ENCODE data around the gene NME9. TPM values are rescaled to one million over a fixed set of nuclear protein-coding genes. Genes with fewer than 3 reads are reported as not detected.

Gene NME9
- total and polyA plus RNA-seq, 2 of the 4 experiments (the other 2 are of a cell fraction): not detected

DNA sequence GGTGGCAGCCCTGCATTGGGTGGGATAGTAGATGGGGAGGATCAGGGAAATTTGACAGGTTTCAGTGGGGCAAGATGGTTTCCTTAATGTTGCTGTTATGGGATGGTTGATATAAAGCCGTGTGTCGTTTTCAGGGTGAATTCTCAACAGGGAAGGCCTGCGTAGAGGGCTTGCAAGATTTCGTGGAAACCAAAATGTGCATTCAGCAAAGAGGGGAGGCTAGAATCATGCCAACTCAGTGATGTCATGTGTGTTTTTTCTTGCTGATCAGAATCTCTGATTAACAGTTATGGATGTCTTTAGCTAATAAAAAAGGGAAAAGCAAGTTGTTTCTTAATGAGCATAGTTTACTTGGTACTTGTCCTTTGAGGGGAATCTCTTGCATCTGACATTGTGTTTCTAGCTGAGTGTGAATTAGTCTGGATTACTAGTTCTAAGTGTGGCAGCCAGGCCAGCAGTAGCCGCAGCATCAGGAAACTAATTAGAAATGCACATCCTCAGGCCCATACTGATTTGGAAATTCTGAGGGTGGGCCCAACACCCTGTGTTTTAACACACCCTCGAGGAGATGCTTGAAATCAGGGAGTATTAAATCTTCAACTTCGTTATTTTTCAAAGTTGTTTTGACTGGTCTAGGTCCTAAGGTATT is 43.6 kb upstream of the NME9 start:
- Histone ChIP-seq H4K5ac (ENCODE audit: low read depth, low read length) (no peak overlapping the region), H3K4ac (ENCODE audit: low read depth, low read length) (no peak overlapping the region), H2AFZ (replicated peaks; ENCODE audit: low read length, poor library complexity) (no peak overlapping the region), H4K20me1 (ENCODE audit: insufficient read depth, low read length) (peaks cover 4% of the 10 kb centered on the region; the same call in 1 of the 2 replicates), H2AK9ac (replicated peaks; ENCODE audit: low read depth, low read length, poor library complexity) (no peak overlapping the region), H3K79me1 (ENCODE audit: low read depth in 1 of 2, low read length in 2 of 2) (peaks cover 5 to 23% of the 10 kb centered on the region in 2 experiments; a peak in 3 of 4 replicates), H2BK120ac (ENCODE audit: low read depth, low read length) (no peak overlapping the region), H3K9me3 (ENCODE audit: control insufficient read depth, insufficient read depth, low read length) (no peaks in the 10 kb centered on the region), H3K4me3 (ENCODE audit: insufficient read depth, low read depth, low read length) (no peak overlapping the region), H3K9me1 (ENCODE audit: insufficient read depth, low read length) (peaks cover 3% of the 10 kb centered on the region), H4K91ac (ENCODE audit: insufficient read depth, low read depth, low read length) (no peak overlapping the region), H3K4me2 (ENCODE audit: low read depth, low read length) (no peak overlapping the region), H2BK20ac (ENCODE audit: low read depth, low read length) (no peak overlapping the region), H3K9ac (ENCODE audit: low read depth, low read length) (no peak overlapping the region), H3K27me3 (ENCODE audit: control insufficient read depth, insufficient read depth, low read length) (no peaks in the 10 kb centered on the region), H3K18ac (ENCODE audit: low read depth, low read length) (no peak overlapping the region), H2AK5ac (ENCODE audit: low read depth, low read length) (no peak overlapping the region), H3K36me3 (ENCODE audit: control insufficient read depth, insufficient read depth, low read length) (peaks cover 4% of the 10 kb centered on the region), H3K23ac (ENCODE audit: low read depth, low read length) (no peak overlapping the region), H3K14ac (replicated peaks; ENCODE audit: low read depth, low read length) (no peak overlapping the region), H3K56ac (ENCODE audit: extremely low read depth, insufficient read depth, low read length) (no peak overlapping the region), H3K4me1 (ENCODE audit: control insufficient read depth, insufficient read depth, low read length) (no peaks in the 10 kb centered on the region), H3K27ac (ENCODE audit: insufficient read depth, low read length) (no peak overlapping the region), H2BK5ac (ENCODE audit: low read depth, low read length, poor library complexity, severe bottlenecking) (no peak overlapping the region), H2BK15ac (ENCODE audit: low read depth, low read length) (no peak overlapping the region), H4K8ac (ENCODE audit: low read depth in 2 of 2, low read length in 2 of 2) (no peak overlapping the region)
- DNase-seq: no peak
- ChIA-PET CTCF (no interaction called here), POLR2A (ENCODE audit: unreplicated experiment) (no interaction called here)
- intact Hi-C loops (cut with micrococcal nuclease) (no loop called here), dilution Hi-C loops (cut with HindIII; ENCODE audit: low sequenced_read_pairs, unreplicated experiment) (no loop called here), in situ Hi-C loops (cut with MboI; ENCODE audit: low sequenced_read_pairs) (no loop called here)
- no TSS peak for BruUV-seq (replicated peaks)
- ATAC-seq (ENCODE audit: low read depth): no peak
- TF ChIP-seq FOS (IDR thresholded peaks at IDR 0.05; ENCODE audit: low read depth, low read length): no peak
- no peak for TF ChIP-seq BHLHE40 (IDR thresholded peaks at IDR 0.05; ENCODE audit: low read depth, low read length)
- no peak for TF ChIP-seq MXI1 (IDR thresholded peaks at IDR 0.05; ENCODE audit: borderline replicate concordance, low read depth, low read length)
- no peak for TF ChIP-seq SMC3 (IDR thresholded peaks at IDR 0.05; ENCODE audit: low read depth, low read length)
- TF ChIP-seq RCOR1 (IDR thresholded peaks at IDR 0.05; ENCODE audit: insufficient replicate concordance, low read length): no peak
- TF ChIP-seq, protein P1, sequence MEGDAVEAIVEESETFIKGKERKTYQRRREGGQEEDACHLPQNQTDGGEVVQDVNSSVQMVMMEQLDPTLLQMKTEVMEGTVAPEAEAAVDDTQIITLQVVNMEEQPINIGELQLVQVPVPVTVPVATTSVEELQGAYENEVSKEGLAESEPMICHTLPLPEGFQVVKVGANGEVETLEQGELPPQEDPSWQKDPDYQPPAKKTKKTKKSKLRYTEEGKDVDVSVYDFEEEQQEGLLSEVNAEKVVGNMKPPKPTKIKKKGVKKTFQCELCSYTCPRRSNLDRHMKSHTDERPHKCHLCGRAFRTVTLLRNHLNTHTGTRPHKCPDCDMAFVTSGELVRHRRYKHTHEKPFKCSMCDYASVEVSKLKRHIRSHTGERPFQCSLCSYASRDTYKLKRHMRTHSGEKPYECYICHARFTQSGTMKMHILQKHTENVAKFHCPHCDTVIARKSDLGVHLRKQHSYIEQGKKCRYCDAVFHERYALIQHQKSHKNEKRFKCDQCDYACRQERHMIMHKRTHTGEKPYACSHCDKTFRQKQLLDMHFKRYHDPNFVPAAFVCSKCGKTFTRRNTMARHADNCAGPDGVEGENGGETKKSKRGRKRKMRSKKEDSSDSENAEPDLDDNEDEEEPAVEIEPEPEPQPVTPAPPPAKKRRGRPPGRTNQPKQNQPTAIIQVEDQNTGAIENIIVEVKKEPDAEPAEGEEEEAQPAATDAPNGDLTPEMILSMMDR (conservative IDR thresholded peaks at IDR 0.05; ENCODE audit: low read depth, low read length): no peak
- 88% methylated on average over 4 of the region's 7 CpGs; no CpG with 5 or more reads in 1 of the 2 experiments for WGBS, 2 experiments (ENCODE audit: extremely low coverage in 2 of 2, insufficient read length in 1 of 2)

Measured in IMR-90 (cell line).